HCT116 (cell line): ENCODE data around the gene BTG3. TPM values are rescaled to one million over a fixed set of nuclear protein-coding genes. Genes with fewer than 3 reads are reported as not detected.

Experiments used
- ATAC-seq: fragments of 200-7000 bp; cut with Tn5 transposase; 2 replicates; pipeline ENCODE4 v1.9.1; 2020; ENCODE audit warnings: mild to moderate bottlenecking, moderate library complexity
- BruUV-seq: library from RNA; stranded (reverse); fragments of 400-500 nt; replicated peaks from 2 replicates; lab custom pipeline; 2021; lab: Mats Ljungman, UMichigan
- CTCF ChIA-PET: fragments of 300-600 bp; sonication (Branson Sonifier 250); formaldehyde crosslinking; loops from one replicate; lab custom pipeline; 2021; ENCODE audit warnings: antibody characterized with exemption; lab: Charles Lee
- POLR2A ChIA-PET: fragments of 300-600, 350-600 bp; sonication (Branson Sonifier 250); formaldehyde crosslinking; loops from one replicate; lab custom pipeline; 2021; ENCODE audit warnings: antibody characterized with exemption; lab: Charles Lee
- RAD21 ChIA-PET, 2 experiments: fragments of 300-600 bp; sonication (Branson Sonifier 250); formaldehyde crosslinking; loops; one replicate each; lab custom pipeline; 2023; ENCODE audit warnings: low total read pairs in 2 of 2; ENCODE audit not compliant: uncharacterized antibody in 2 of 2, unreplicated experiment in 2 of 2, low non-redundant PET in 1 of 2; lab: Charles Lee
- DNase-seq: peaks from one replicate; pipeline ENCODE4 v3.0.0-alpha.2; 2010; ENCODE audit warnings: low read depth, low spot score
- H2AFZ ChIP-seq: fragments of 200-600 bp; shearing (Covaris generic), sonication (generic); 2 replicates; pipeline ENCODE4 v1.6.1; 2017; ENCODE audit warnings: low read depth, mixed run types, mixed read lengths, antibody characterized with exemption, low read length; ENCODE audit not compliant: poor library complexity, severe bottlenecking
- H3K27ac ChIP-seq: 2 replicates; pipeline ENCODE4 v1.5.1; 2012; ENCODE audit warnings: low read depth, low read length
- H3K27me3 ChIP-seq: fragments of 200-600 bp; sonication (generic); 2 replicates; pipeline ENCODE4 v1.6.1; 2016; ENCODE audit warnings: mixed run types, low read length, mixed read lengths; ENCODE audit not compliant: insufficient read depth
- H3K36me3 ChIP-seq, 2 experiments: fragments of 200-500 bp in 1 of 2; fragments of 200-600 bp in 1 of 2; sonication (Bioruptor generic) in 1 of 2; sonication (generic) in 1 of 2; 2 replicates each; pipeline versions ENCODE4 v1.5.1 to v1.6.1; 2014 to 2016; ENCODE audit warnings: low read length in 2 of 2, inconsistent platforms in 1 of 2, mixed read lengths in 1 of 2, mixed run types in 1 of 2; ENCODE audit not compliant: insufficient read depth in 2 of 2, control insufficient read depth in 1 of 2
- H3K4me1 ChIP-seq, 2 experiments: fragments of 200-600 bp in 1 of 2; sonication (generic) in 1 of 2; 2 replicates each; pipeline versions ENCODE4 v1.5.1 to v1.6.1; 2012 to 2017; ENCODE audit warnings: low read length in 2 of 2, inconsistent platforms in 1 of 2, mild to moderate bottlenecking in 1 of 2, mixed read lengths in 1 of 2, mixed run types in 1 of 2, moderate library complexity in 1 of 2; ENCODE audit not compliant: insufficient read depth in 2 of 2, control insufficient read depth in 1 of 2
- H3K4me2 ChIP-seq: fragments of 200-600 bp; sonication (generic); 2 replicates; pipeline ENCODE4 v1.6.1; 2017; ENCODE audit warnings: mixed run types, low read length, mixed read lengths
- H3K4me3 ChIP-seq, 2 experiments: fragments of 200-600 bp in 1 of 2; sonication (generic) in 1 of 2; replicated peaks in 1 of 2; 2 replicates each; pipeline ENCODE4 v1.5.1; 2011 to 2016; ENCODE audit warnings: low read length in 2 of 2, control low read depth in 1 of 2, low read depth in 1 of 2, mild to moderate bottlenecking in 1 of 2, mixed read lengths in 1 of 2, mixed run types in 1 of 2
- H3K79me2 ChIP-seq: fragments of 200-600 bp; sonication (generic); 2 replicates; pipeline ENCODE4 v1.6.1; 2017; ENCODE audit warnings: mild to moderate bottlenecking, mixed run types, low read length, moderate library complexity, mixed read lengths; ENCODE audit not compliant: insufficient read depth
- H3K9ac ChIP-seq: fragments of 200-600 bp; sonication (generic); 2 replicates; pipeline ENCODE4 v1.6.1; 2016; ENCODE audit warnings: low read length, mixed read lengths
- H3K9me2 ChIP-seq: fragments of 200-600 bp; sonication (generic), shearing (Covaris generic); 2 replicates; pipeline ENCODE4 v1.6.1; 2017; ENCODE audit warnings: mixed run types, mild to moderate bottlenecking, moderate library complexity; ENCODE audit not compliant: insufficient read depth
- H3K9me3 ChIP-seq, 2 experiments: fragments of 200-500 bp in 1 of 2; fragments of 200-600 bp in 1 of 2; sonication (Bioruptor generic) in 1 of 2; sonication (generic) in 1 of 2; 2 replicates each; pipeline ENCODE4 v1.6.1; 2014 to 2017; ENCODE audit warnings: low read length in 2 of 2, mixed read lengths in 2 of 2, inconsistent platforms in 1 of 2, low read depth in 1 of 2, mild to moderate bottlenecking in 1 of 2, mixed run types in 1 of 2, moderate library complexity in 1 of 2; ENCODE audit not compliant: control insufficient read depth in 1 of 2, insufficient read depth in 1 of 2
- H4K20me1 ChIP-seq: fragments of 200-600 bp; sonication (generic), shearing (Covaris generic); 2 replicates; pipeline ENCODE4 v1.6.1; 2017; ENCODE audit warnings: mixed run types, mild to moderate bottlenecking, moderate library complexity; ENCODE audit not compliant: insufficient read depth
- EGR1 ChIP-seq: IDR thresholded peaks from 2 replicates; pipeline ENCODE4 v1.6.1; 2012; ENCODE audit warnings: low read depth
- ELF1 ChIP-seq: IDR thresholded peaks from 2 replicates; pipeline ENCODE4 v1.6.1; 2012; ENCODE audit warnings: low read depth, borderline replicate concordance
- EZH2 ChIP-seq: fragments of 200-600 bp; sonication (generic); IDR thresholded peaks from 2 replicates; pipeline ENCODE4 v1.6.1; 2017; ENCODE audit warnings: antibody characterized with exemption, mixed run types
- EZH2phosphoT487 ChIP-seq: fragments of 200-600 bp; IDR thresholded peaks from 2 replicates; pipeline ENCODE4 v1.6.1; 2018; ENCODE audit warnings: antibody characterized with exemption, borderline replicate concordance
- FOSL1 ChIP-seq: IDR thresholded peaks from 2 replicates; pipeline ENCODE4 v1.6.1; 2012; ENCODE audit warnings: low read depth
- JUND ChIP-seq: IDR thresholded peaks from 2 replicates; pipeline ENCODE4 v1.6.1; 2012
- POLR2AphosphoS5 ChIP-seq: IDR thresholded peaks from 2 replicates; pipeline ENCODE4 v1.6.1; 2011; ENCODE audit warnings: mild to moderate bottlenecking, low read depth, low read length, moderate library complexity
- RAD21 ChIP-seq: IDR thresholded peaks from 2 replicates; pipeline ENCODE4 v1.6.1; 2012; ENCODE audit warnings: low read depth, mild to moderate bottlenecking
- TCF7L2 ChIP-seq: IDR thresholded peaks from 2 replicates; pipeline ENCODE4 v1.7.0; 2011; ENCODE audit warnings: borderline replicate concordance, inconsistent platforms; ENCODE audit not compliant: insufficient read depth, insufficient read length; ENCODE audit errors: extremely low read depth
- YY1 ChIP-seq: IDR thresholded peaks from 2 replicates; pipeline ENCODE4 v1.6.1; 2011; ENCODE audit warnings: low read length, low read depth, moderate library complexity, mild to moderate bottlenecking; ENCODE audit not compliant: insufficient replicate concordance; ENCODE audit errors: extremely low read depth
- intact Hi-C: fragments of 100-400 bp; cut with micrococcal nuclease; formaldehyde crosslinking; loops from 2 replicates; pipeline ENCODE4 v1.10.0; 2022
- total RNA-seq: library from RNA; stranded (reverse); gene quantifications from one replicate; pipeline ENCODE4 v1.2.1, GENCODE V29; 2021; ENCODE audit not compliant: unreplicated experiment
- TF ChIP-seq, protein P1 (sequence below), 3 experiments: fragments of 200-600 bp in 1 of 3; sonication (generic) in 1 of 3; IDR thresholded peaks in 2 of 3; conservative IDR thresholded peaks in 1 of 3; 2 replicates each; pipeline ENCODE4 v1.5.1; 2012 to 2017; ENCODE audit warnings: low read depth in 2 of 3, low read length in 2 of 3, antibody characterized with exemption in 1 of 3, borderline replicate concordance in 1 of 3, control low read depth in 1 of 3, mild to moderate bottlenecking in 1 of 3, mixed read lengths in 1 of 3, mixed run types in 1 of 3, moderate library complexity in 1 of 3; ENCODE audit not compliant: insufficient read depth in 1 of 3

The BTG3 gene
- total RNA-seq, 1 experiment from 2014 or later: 67.1 TPM

GRCh38 chr21:17602874-17603273 lies 9.8 kb downstream of the BTG3 start:
- TF ChIP-seq JUND (no peak), RAD21 (no peak), EZH2phosphoT487 (no peak), YY1 (no peak), FOSL1 (no peak), POLR2AphosphoS5 (no peak), EGR1 (no peak), TCF7L2 (no peak), EZH2 (no peak), ELF1 (no peak)
- TF ChIP-seq, protein P1, sequence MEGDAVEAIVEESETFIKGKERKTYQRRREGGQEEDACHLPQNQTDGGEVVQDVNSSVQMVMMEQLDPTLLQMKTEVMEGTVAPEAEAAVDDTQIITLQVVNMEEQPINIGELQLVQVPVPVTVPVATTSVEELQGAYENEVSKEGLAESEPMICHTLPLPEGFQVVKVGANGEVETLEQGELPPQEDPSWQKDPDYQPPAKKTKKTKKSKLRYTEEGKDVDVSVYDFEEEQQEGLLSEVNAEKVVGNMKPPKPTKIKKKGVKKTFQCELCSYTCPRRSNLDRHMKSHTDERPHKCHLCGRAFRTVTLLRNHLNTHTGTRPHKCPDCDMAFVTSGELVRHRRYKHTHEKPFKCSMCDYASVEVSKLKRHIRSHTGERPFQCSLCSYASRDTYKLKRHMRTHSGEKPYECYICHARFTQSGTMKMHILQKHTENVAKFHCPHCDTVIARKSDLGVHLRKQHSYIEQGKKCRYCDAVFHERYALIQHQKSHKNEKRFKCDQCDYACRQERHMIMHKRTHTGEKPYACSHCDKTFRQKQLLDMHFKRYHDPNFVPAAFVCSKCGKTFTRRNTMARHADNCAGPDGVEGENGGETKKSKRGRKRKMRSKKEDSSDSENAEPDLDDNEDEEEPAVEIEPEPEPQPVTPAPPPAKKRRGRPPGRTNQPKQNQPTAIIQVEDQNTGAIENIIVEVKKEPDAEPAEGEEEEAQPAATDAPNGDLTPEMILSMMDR (IDR thresholded peaks at IDR 0.05 in 2 of 3, conservative IDR thresholded peaks at IDR 0.05 in 1 of 3; ENCODE audit: borderline replicate concordance in 1 of 3, insufficient read depth in 1 of 3, low read depth in 2 of 3, low read length in 2 of 3): no peak
- Histone ChIP-seq H3K79me2 (peaks cover 97% of the 10 kb centered on the region), H3K9ac (no peak overlapping the region), H3K4me3 (no peak overlapping the region), H3K27ac (no peak overlapping the region), H3K9me3 (no peaks in the 10 kb centered on the region), H3K36me3 (peaks cover 59 to 63% of the 10 kb centered on the region in 2 experiments), H4K20me1 (0 out of 2 replicates have a peak, but pooled peaks cover 2% of the 10 kb centered on the region), H3K9me2 (no peaks in the 10 kb centered on the region), H3K27me3 (no peaks in the 10 kb centered on the region), H3K4me1 (no peaks in the 10 kb centered on the region), H3K4me2 (no peak overlapping the region), H2AFZ (no peak overlapping the region)
- POLR2A ChIA-PET: no interaction called here
- CTCF ChIA-PET: interaction anchor here (1.1 kb wide), 1 partner anchor 216 kb away, joined by 4 read pairs; no protein-coding TSS in a partner anchor
- ATAC-seq (no peak), DNase-seq (no peak)
- BruUV-seq: no TSS peak
- intact Hi-C loops: no loop called here
- RAD21 ChIA-PET: no interaction called here
